AG04450 (cell line): Measurements from ENCODE around the gene RPS6KC1. TPM values are rescaled to one million over a fixed set of nuclear protein-coding genes. Genes with fewer than 3 reads are reported as not detected.
A peak's percentile ranks its signal among the peaks of the same experiment; 100 is the strongest.

Experiments used
- CTCF ChIA-PET: fragments of 300-600, 350-600 bp; formaldehyde crosslinking; extraction: SDS; loops from one replicate; lab custom pipeline; 2022; ENCODE audit warnings: antibody characterized with exemption, inconsistent platforms; lab: Charles Lee
- POLR2A ChIA-PET: fragments of 350-600 bp; formaldehyde crosslinking; extraction: SDS; loops from one replicate; lab custom pipeline; 2021; ENCODE audit warnings: antibody characterized with exemption, inconsistent platforms; lab: Yijun Ruan, JAX
- DNase-seq: peaks from one replicate; pipeline ENCODE4 v3.0.0-alpha.2; 2011; ENCODE audit warnings: low read depth, low spot score
- H3K27ac ChIP-seq: one replicate; pipeline ENCODE4 v1.5.1; 2012; ENCODE audit warnings: low read depth, low read length, control low read depth
- H3K27me3 ChIP-seq: one replicate; pipeline ENCODE4 v1.6.0; 2012; ENCODE audit warnings: low read length; ENCODE audit not compliant: control insufficient read depth, insufficient read depth
- H3K4me3 ChIP-seq: 2 replicates; pipeline ENCODE4 v1.5.1; 2011; ENCODE audit warnings: mild to moderate bottlenecking, low read depth, low read length, control low read depth
- H3K9me3 ChIP-seq: 2 replicates; pipeline ENCODE4 v1.5.1; 2012; ENCODE audit warnings: low read length; ENCODE audit not compliant: control insufficient read depth, insufficient read depth
- CTCF ChIP-seq: IDR thresholded peaks from 2 replicates; pipeline ENCODE4 v1.5.1; 2011; ENCODE audit warnings: low read depth, low read length, control low read depth, inconsistent platforms
- polyA plus RNA-seq: library from polyadenylated mRNA; depleted of rRNA; stranded (reverse); fragments of >200 nt; gene quantifications from 2 replicates; pipeline ENCODE4 v1.2.3, GENCODE V29; 2011

RPS6KC1 gene
- polyA plus RNA-seq, 1 experiment, result 25.3 TPM

GRCh38 chr1:213049232-213049631 is 1.8 kb upstream of the RPS6KC1 start:
- H3K4me3 ChIP-seq, result no peak overlapping the region
- H3K27me3 ChIP-seq, result no peaks in the 10 kb centered on the region
- TF ChIP-seq CTCF, result no peak
- no peak overlapping the region for H3K27ac ChIP-seq
- ChIA-PET CTCF (no interaction called here), POLR2A (no interaction called here)
- DNase-seq, result no peak
- no peaks in the 10 kb centered on the region; the same call in 1 of the 2 replicates for H3K9me3 ChIP-seq

GRCh38 chr1:213050745-213051126 is 305 bp upstream of the RPS6KC1 start:
- peak overlapping the region; percentile 74 for H3K27ac ChIP-seq
- H3K9me3 ChIP-seq, result no peaks in the 10 kb centered on the region; the same call in 1 of the 2 replicates
- H3K4me3 ChIP-seq, result peak overlapping the region; percentile 96
- CTCF ChIA-PET, result interaction anchor here (1.9 kb wide), 1 partner anchor 20 kb away, joined by 7 read pairs; no protein-coding TSS in a partner anchor
- no peaks in the 10 kb centered on the region for H3K27me3 ChIP-seq
- DNase-seq, result no peak
- no peak for TF ChIP-seq CTCF
- POLR2A ChIA-PET, result no interaction called here

DNA sequence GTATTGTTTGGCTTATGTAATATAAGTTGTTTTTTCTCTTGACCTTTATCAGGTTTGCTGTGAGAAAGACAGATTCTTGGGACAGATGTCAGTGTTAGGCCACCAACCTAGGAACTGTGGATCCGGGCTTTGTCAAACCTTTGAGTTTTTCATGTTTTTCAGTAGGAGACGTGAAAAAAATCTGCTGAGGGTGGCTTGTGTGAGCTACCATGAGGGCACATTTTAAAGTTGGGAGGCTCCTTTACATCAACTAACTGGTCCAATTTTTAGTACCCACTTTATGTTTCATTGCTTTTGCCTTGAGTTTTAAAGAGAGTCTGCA is 801 bp downstream of the RPS6KC1 start:
- ChIA-PET CTCF (interaction anchor here (0.6 to 1.9 kb wide), 2 partner anchors 18 to 136 kb away, joined by 3 to 7 read pairs; no protein-coding TSS in a partner anchor), POLR2A (no interaction called here)
- DNase-seq, result no peak
- Histone ChIP-seq H3K9me3 (no peaks in the 10 kb centered on the region; the same call in 1 of the 2 replicates), H3K4me3 (peak overlapping the region; percentile 96), H3K27ac (no peak overlapping the region), H3K27me3 (no peaks in the 10 kb centered on the region)
- no peak for TF ChIP-seq CTCF

- no peak for DNase-seq
- Histone ChIP-seq H3K4me3 (no peak overlapping the region), H3K9me3 (no peaks in the 10 kb centered on the region; the same call in 1 of the 2 replicates), H3K27me3 (no peaks in the 10 kb centered on the region), H3K27ac (no peak overlapping the region)
- POLR2A ChIA-PET, result no interaction called here
- CTCF ChIA-PET, result no interaction called here
- TF ChIP-seq CTCF, result no peak
Measured at GRCh38 chr1:213053455-213053854, 2.4 kb downstream of the RPS6KC1 start.

DNA sequence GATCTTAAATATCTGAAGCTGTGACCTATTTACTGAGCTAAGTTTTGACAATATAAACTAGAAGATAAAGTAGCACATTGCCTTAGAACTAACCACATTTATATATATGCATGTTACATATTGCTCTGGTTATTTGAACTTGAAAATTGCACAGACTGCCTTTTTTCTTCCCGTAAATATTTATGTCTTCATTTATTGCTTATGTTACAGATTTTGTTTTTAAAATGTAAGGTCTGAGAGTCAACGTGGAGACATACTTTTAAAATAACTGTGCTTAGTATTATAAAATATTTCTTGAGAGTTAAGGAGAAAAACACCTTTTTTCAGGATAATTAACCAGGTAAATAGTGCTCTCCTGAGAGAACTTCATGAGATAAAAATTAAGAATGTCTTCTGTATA is 3.1 kb downstream of the RPS6KC1 start:
- Histone ChIP-seq H3K4me3 (no peak overlapping the region), H3K27me3 (no peaks in the 10 kb centered on the region), H3K27ac (no peak overlapping the region), H3K9me3 (no peaks in the 10 kb centered on the region; the same call in 1 of the 2 replicates)
- ChIA-PET CTCF (no interaction called here), POLR2A (no interaction called here)
- TF ChIP-seq CTCF, result no peak
- no peak for DNase-seq
